ENCODE measurements around the gene DENND2C. TPM values are rescaled to one million over a fixed set of nuclear protein-coding genes. Genes with fewer than 3 reads are reported as not detected.
A peak's percentile ranks its signal among the peaks of the same experiment; 100 is the strongest.

Gene DENND2C
- total and polyA plus RNA-seq, 2 of the 13 experiments (the other 11 are each of a cell fraction or from before 2014, with no cell fraction given), result 0.08 to 0.33 TPM

DNA sequence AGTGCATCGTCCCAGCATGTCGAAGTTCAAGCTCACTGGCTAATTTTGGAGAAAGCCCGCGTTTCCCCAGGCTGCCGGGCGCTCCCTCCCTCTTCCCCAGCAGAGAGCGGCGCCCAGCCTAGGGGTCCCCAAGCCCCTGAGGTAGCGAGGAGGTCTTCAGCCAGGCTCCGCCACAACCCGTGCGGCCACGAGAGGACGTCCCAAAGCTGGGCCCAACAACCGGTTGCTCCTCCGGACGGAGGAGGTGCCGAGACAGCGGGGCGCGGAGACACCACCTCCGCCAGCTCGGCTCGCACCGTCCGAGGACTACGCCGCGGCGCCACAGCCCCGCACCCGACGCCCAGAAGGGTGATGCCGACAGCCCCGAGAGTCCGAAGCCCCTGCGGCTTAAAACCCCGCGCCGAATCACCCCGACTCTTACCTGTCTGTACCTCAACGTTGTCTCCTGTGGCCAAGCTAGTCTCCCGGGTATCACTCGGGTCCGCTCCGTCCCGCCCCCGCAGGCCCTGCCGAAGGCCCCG, at the start of gene DENND2C (continued):
- TF ChIP-seq, protein P1, sequence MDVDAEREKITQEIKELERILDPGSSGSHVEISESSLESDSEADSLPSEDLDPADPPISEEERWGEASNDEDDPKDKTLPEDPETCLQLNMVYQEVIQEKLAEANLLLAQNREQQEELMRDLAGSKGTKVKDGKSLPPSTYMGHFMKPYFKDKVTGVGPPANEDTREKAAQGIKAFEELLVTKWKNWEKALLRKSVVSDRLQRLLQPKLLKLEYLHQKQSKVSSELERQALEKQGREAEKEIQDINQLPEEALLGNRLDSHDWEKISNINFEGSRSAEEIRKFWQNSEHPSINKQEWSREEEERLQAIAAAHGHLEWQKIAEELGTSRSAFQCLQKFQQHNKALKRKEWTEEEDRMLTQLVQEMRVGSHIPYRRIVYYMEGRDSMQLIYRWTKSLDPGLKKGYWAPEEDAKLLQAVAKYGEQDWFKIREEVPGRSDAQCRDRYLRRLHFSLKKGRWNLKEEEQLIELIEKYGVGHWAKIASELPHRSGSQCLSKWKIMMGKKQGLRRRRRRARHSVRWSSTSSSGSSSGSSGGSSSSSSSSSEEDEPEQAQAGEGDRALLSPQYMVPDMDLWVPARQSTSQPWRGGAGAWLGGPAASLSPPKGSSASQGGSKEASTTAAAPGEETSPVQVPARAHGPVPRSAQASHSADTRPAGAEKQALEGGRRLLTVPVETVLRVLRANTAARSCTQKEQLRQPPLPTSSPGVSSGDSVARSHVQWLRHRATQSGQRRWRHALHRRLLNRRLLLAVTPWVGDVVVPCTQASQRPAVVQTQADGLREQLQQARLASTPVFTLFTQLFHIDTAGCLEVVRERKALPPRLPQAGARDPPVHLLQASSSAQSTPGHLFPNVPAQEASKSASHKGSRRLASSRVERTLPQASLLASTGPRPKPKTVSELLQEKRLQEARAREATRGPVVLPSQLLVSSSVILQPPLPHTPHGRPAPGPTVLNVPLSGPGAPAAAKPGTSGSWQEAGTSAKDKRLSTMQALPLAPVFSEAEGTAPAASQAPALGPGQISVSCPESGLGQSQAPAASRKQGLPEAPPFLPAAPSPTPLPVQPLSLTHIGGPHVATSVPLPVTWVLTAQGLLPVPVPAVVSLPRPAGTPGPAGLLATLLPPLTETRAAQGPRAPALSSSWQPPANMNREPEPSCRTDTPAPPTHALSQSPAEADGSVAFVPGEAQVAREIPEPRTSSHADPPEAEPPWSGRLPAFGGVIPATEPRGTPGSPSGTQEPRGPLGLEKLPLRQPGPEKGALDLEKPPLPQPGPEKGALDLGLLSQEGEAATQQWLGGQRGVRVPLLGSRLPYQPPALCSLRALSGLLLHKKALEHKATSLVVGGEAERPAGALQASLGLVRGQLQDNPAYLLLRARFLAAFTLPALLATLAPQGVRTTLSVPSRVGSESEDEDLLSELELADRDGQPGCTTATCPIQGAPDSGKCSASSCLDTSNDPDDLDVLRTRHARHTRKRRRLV (CRISPR knock-in tag; IDR thresholded peaks at IDR 0.05), result no peak
- TF ChIP-seq, protein P2, sequence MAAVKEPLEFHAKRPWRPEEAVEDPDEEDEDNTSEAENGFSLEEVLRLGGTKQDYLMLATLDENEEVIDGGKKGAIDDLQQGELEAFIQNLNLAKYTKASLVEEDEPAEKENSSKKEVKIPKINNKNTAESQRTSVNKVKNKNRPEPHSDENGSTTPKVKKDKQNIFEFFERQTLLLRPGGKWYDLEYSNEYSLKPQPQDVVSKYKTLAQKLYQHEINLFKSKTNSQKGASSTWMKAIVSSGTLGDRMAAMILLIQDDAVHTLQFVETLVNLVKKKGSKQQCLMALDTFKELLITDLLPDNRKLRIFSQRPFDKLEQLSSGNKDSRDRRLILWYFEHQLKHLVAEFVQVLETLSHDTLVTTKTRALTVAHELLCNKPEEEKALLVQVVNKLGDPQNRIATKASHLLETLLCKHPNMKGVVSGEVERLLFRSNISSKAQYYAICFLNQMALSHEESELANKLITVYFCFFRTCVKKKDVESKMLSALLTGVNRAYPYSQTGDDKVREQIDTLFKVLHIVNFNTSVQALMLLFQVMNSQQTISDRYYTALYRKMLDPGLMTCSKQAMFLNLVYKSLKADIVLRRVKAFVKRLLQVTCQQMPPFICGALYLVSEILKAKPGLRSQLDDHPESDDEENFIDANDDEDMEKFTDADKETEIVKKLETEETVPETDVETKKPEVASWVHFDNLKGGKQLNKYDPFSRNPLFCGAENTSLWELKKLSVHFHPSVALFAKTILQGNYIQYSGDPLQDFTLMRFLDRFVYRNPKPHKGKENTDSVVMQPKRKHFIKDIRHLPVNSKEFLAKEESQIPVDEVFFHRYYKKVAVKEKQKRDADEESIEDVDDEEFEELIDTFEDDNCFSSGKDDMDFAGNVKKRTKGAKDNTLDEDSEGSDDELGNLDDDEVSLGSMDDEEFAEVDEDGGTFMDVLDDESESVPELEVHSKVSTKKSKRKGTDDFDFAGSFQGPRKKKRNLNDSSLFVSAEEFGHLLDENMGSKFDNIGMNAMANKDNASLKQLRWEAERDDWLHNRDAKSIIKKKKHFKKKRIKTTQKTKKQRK (IDR thresholded peaks at IDR 0.05; ENCODE audit: low read length), result no peak
- TF ChIP-seq CENPX (CRISPR knock-in tag; IDR thresholded peaks at IDR 0.05) (no peak), ZNF549 (CRISPR knock-in tag; IDR thresholded peaks at IDR 0.05) (no peak), CEBPB (IDR thresholded peaks at IDR 0.05; ENCODE audit: borderline replicate concordance, low read depth, low read length) (no peak), ZNF841 (CRISPR knock-in tag; IDR thresholded peaks at IDR 0.05; ENCODE audit: borderline replicate concordance) (no peak), MEIS2 (CRISPR knock-in tag; IDR thresholded peaks at IDR 0.05) (no peak), ZNF30 (CRISPR knock-in tag; IDR thresholded peaks at IDR 0.05) (no peak), CBFB (CRISPR knock-in tag; IDR thresholded peaks at IDR 0.05) (no peak), CBX1 (IDR thresholded peaks at IDR 0.05; ENCODE audit: low read depth) (no peak), HNRNPLL (IDR thresholded peaks at IDR 0.05; ENCODE audit: low read depth, low read length, poor library complexity, severe bottlenecking) (peak; percentile 64), NKX3-1 (CRISPR knock-in tag; IDR thresholded peaks at IDR 0.05) (no peak), IKZF1 (IDR thresholded peaks at IDR 0.05) (no peak)
- TF ChIP-seq, protein P3, sequence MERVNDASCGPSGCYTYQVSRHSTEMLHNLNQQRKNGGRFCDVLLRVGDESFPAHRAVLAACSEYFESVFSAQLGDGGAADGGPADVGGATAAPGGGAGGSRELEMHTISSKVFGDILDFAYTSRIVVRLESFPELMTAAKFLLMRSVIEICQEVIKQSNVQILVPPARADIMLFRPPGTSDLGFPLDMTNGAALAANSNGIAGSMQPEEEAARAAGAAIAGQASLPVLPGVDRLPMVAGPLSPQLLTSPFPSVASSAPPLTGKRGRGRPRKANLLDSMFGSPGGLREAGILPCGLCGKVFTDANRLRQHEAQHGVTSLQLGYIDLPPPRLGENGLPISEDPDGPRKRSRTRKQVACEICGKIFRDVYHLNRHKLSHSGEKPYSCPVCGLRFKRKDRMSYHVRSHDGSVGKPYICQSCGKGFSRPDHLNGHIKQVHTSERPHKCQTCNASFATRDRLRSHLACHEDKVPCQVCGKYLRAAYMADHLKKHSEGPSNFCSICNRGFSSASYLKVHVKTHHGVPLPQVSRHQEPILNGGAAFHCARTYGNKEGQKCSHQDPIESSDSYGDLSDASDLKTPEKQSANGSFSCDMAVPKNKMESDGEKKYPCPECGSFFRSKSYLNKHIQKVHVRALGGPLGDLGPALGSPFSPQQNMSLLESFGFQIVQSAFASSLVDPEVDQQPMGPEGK (CRISPR knock-in tag; IDR thresholded peaks at IDR 0.05), result no peak
- TF ChIP-seq, protein P4, sequence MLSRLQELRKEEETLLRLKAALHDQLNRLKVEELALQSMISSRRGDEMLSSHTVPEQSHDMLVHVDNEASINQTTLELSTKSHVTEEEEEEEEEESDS (CRISPR knock-in tag; IDR thresholded peaks at IDR 0.05; ENCODE audit: borderline replicate concordance), result no peak
- TF ChIP-seq, protein P5, sequence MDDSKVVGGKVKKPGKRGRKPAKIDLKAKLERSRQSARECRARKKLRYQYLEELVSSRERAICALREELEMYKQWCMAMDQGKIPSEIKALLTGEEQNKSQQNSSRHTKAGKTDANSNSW (CRISPR knock-in tag; IDR thresholded peaks at IDR 0.05; ENCODE audit: borderline replicate concordance), result no peak
